DND-41 (cell line): ENCODE measurements around the gene GPC5.

Experiments used
- ATAC-seq: fragments of 200-7000 bp; cut with Tn5 transposase; 3 replicates; pipeline ENCODE4 v1.9.1; 2021; ENCODE audit warnings: low read depth; ENCODE audit not compliant: insufficient read depth
- DNase-seq: peaks from one replicate; pipeline ENCODE4 v3.0.0-alpha.2; 2020
- H2AFZ ChIP-seq: 2 replicates; pipeline ENCODE4 v1.6.0; 2012; ENCODE audit warnings: low read depth, low read length
- H3K27ac ChIP-seq: 2 replicates; pipeline ENCODE4 v1.5.1; 2012; ENCODE audit warnings: low read length, inconsistent platforms
- H3K27me3 ChIP-seq: fragments of 200-600 bp; sonication (generic); 2 replicates; pipeline ENCODE4 v1.6.0; 2012; ENCODE audit warnings: low read length, mild to moderate bottlenecking, inconsistent platforms; ENCODE audit not compliant: insufficient read depth, poor library complexity
- H3K36me3 ChIP-seq: 2 replicates; pipeline ENCODE4 v1.5.1; 2012; ENCODE audit warnings: low read length, inconsistent platforms; ENCODE audit not compliant: insufficient read depth
- H3K4me1 ChIP-seq: 2 replicates; pipeline ENCODE4 v1.5.1; 2012; ENCODE audit warnings: mild to moderate bottlenecking, low read length; ENCODE audit not compliant: insufficient read depth
- H3K4me2 ChIP-seq: 2 replicates; pipeline ENCODE4 v1.6.0; 2012; ENCODE audit warnings: mild to moderate bottlenecking, moderate library complexity, low read length, inconsistent platforms; ENCODE audit not compliant: insufficient read depth
- H3K4me3 ChIP-seq, 2 experiments: fragments of 200-600 bp in 1 of 2; shearing (Covaris generic) in 1 of 2; 2 replicates each; pipeline ENCODE4 v1.5.1; 2012 to 2016; ENCODE audit warnings: inconsistent platforms in 2 of 2, low read length in 2 of 2, mild to moderate bottlenecking in 2 of 2, low read depth in 1 of 2, moderate library complexity in 1 of 2
- H3K79me2 ChIP-seq: 2 replicates; pipeline ENCODE4 v1.6.0; 2012; ENCODE audit warnings: low read length, inconsistent platforms; ENCODE audit not compliant: insufficient read depth
- H3K9ac ChIP-seq: 2 replicates; pipeline ENCODE4 v1.6.0; 2012; ENCODE audit warnings: low read depth, mild to moderate bottlenecking, inconsistent platforms, low read length, moderate library complexity
- H3K9me3 ChIP-seq: 2 replicates; pipeline ENCODE4 v1.5.1; 2012; ENCODE audit warnings: low read length, moderate library complexity, mild to moderate bottlenecking, inconsistent platforms; ENCODE audit not compliant: insufficient read depth, severe bottlenecking
- H4K20me1 ChIP-seq: 2 replicates; pipeline ENCODE4 v1.6.0; 2012; ENCODE audit warnings: low read length; ENCODE audit not compliant: insufficient read depth
- CTCF ChIP-seq: IDR thresholded peaks from 2 replicates; pipeline ENCODE4 v1.5.1; 2012; ENCODE audit warnings: borderline replicate concordance, low read length, moderate library complexity, mild to moderate bottlenecking; ENCODE audit not compliant: poor library complexity, severe bottlenecking; ENCODE audit errors: extremely low read depth
- EZH2 ChIP-seq: IDR thresholded peaks from 3 replicates; pipeline ENCODE4 v1.6.1; 2012; ENCODE audit warnings: borderline replicate concordance, low read depth, mild to moderate bottlenecking, moderate library complexity, low read length, inconsistent platforms; ENCODE audit not compliant: severe bottlenecking

Gene GPC5

GRCh38 chr13:92097337-92097903 is 699.0 kb downstream of the GPC5 start:
- Histone ChIP-seq H2AFZ (no peak overlapping the region), H3K4me3 (no peak overlapping the region), H3K4me2 (no peak overlapping the region), H3K36me3 (no peaks in the 10 kb centered on the region), H3K27me3 (no peaks in the 10 kb centered on the region), H3K4me1 (no peaks in the 10 kb centered on the region), H3K9ac (no peak overlapping the region), H3K9me3 (no peaks in the 10 kb centered on the region), H3K79me2 (no peaks in the 10 kb centered on the region), H3K27ac (no peak overlapping the region), H4K20me1 (no peaks in the 10 kb centered on the region)
- DNase-seq (no peak), ATAC-seq (no peak)
- TF ChIP-seq CTCF (no peak), EZH2 (no peak)

- TF ChIP-seq CTCF (no peak), EZH2 (no peak)
- no peak overlapping the region for H3K4me3 ChIP-seq
- no peak overlapping the region for H3K27ac ChIP-seq
- H3K79me2 ChIP-seq: no peaks in the 10 kb centered on the region
- no peak for ATAC-seq
- no peaks in the 10 kb centered on the region for H3K9me3 ChIP-seq
- H3K4me1 ChIP-seq: no peaks in the 10 kb centered on the region
- no peak overlapping the region for H2AFZ ChIP-seq
- H3K36me3 ChIP-seq: no peaks in the 10 kb centered on the region
- no peaks in the 10 kb centered on the region for H3K27me3 ChIP-seq
- H3K4me2 ChIP-seq: no peak overlapping the region
- H3K9ac ChIP-seq: no peak overlapping the region
- H4K20me1 ChIP-seq: no peaks in the 10 kb centered on the region
- DNase-seq: no peak
These were observed 703.4 kb downstream of the GPC5 start for GRCh38 chr13:92101801-92102200.

- no peak overlapping the region for H3K9ac ChIP-seq
- no peaks in the 10 kb centered on the region for H4K20me1 ChIP-seq
- no peaks in the 10 kb centered on the region for H3K9me3 ChIP-seq
- no peaks in the 10 kb centered on the region for H3K4me1 ChIP-seq
- H3K4me3 ChIP-seq: no peak overlapping the region
- H3K27me3 ChIP-seq: no peaks in the 10 kb centered on the region
- H2AFZ ChIP-seq: no peak overlapping the region
- no peaks in the 10 kb centered on the region for H3K79me2 ChIP-seq
- no peak overlapping the region for H3K4me2 ChIP-seq
- H3K36me3 ChIP-seq: no peaks in the 10 kb centered on the region
- H3K27ac ChIP-seq: no peak overlapping the region
- ATAC-seq: no peak
- DNase-seq: no peak
- TF ChIP-seq EZH2: no peak
- no peak for TF ChIP-seq CTCF
These were observed 705.3 kb downstream of the GPC5 start for GRCh38 chr13:92103689-92104153.

- H2AFZ ChIP-seq: no peak overlapping the region
- no peak for TF ChIP-seq CTCF
- TF ChIP-seq EZH2: no peak
These were observed 723.9 kb downstream of the GPC5 start for GRCh38 chr13:92122186-92122853.

More at GRCh38 chr13:92122186-92122853, 723.9 kb downstream of the GPC5 start:
- Histone ChIP-seq H3K27ac (no peak overlapping the region), H3K9ac (no peak overlapping the region), H4K20me1 (no peaks in the 10 kb centered on the region), H3K79me2 (no peaks in the 10 kb centered on the region), H3K4me2 (no peak overlapping the region), H3K4me1 (no peaks in the 10 kb centered on the region), H3K4me3 (no peak overlapping the region), H3K9me3 (no peaks in the 10 kb centered on the region), H3K36me3 (no peaks in the 10 kb centered on the region), H3K27me3 (no peaks in the 10 kb centered on the region)
- ATAC-seq: no peak
- DNase-seq: no peak
